ENCODE results near the gene CHD3. TPM values are rescaled to one million over a fixed set of nuclear protein-coding genes. Genes with fewer than 3 reads are reported as not detected.

CHD3 gene
- total and polyA plus RNA-seq, 2 donors (not counting 3 experiments of a cell fraction or from before 2014, with no cell fraction given): 102 to 185 TPM

- H3K4me3 ChIP-seq (replicated peaks in 1 of 3; ENCODE audit: insufficient read depth in 1 of 3, low read depth in 1 of 3, low read length in 3 of 3): no peak overlapping the region
- H3K9me1 ChIP-seq (replicated peaks; ENCODE audit: control insufficient read depth, extremely low read depth, insufficient read depth, low read length): no peaks in the 10 kb centered on the region
- CTCF ChIA-PET: interaction anchor here (1.0 to 3.1 kb wide), 6 partner anchors 23 to 120 kb away, joined by 3 to 9 read pairs (median 5); no protein-coding TSS in a partner anchor
- no peak for DNase-seq (ENCODE audit: low read depth, low spot score)
- H3K79me2 ChIP-seq (ENCODE audit: control insufficient read depth, insufficient read depth, low read length): no peaks in the 10 kb centered on the region
- intact Hi-C loops (cut with micrococcal nuclease): no loop called here
- no peaks in the 10 kb centered on the region for H4K20me1 ChIP-seq (replicated peaks; ENCODE audit: control insufficient read depth, extremely low read depth, insufficient read depth, low read length)
- H3K27ac ChIP-seq (ENCODE audit: insufficient read depth, low read depth, low read length): no peak overlapping the region
- no peak overlapping the region for H2AFZ ChIP-seq (ENCODE audit: low read depth, low read length)
- FAIRE-seq: no peak
- no peaks in the 10 kb centered on the region for H3K4me1 ChIP-seq (ENCODE audit: control insufficient read depth, extremely low read depth, insufficient read depth, low read length)
- no peaks in the 10 kb centered on the region for H3K9me3 ChIP-seq (replicated peaks; ENCODE audit: control insufficient read depth, insufficient read depth, low read length)
- H3K36me3 ChIP-seq (ENCODE audit: control insufficient read depth in 2 of 2, extremely low read depth in 1 of 2, insufficient read depth in 2 of 2, low read length in 2 of 2): peaks cover 14 to 34% of the 10 kb centered on the region in 2 experiments
- no peaks in the 10 kb centered on the region for H3K27me3 ChIP-seq (ENCODE audit: control insufficient read depth in 2 of 2, insufficient read depth in 2 of 2, low read length in 2 of 2)
- H3K9ac ChIP-seq (replicated peaks; ENCODE audit: extremely low read depth, insufficient read depth, low read length): no peak overlapping the region
- dilution Hi-C loops (cut with MboI; ENCODE audit: extremely low pct_ligation_motif_present, low sequenced_read_pairs): no loop called here
- no peak overlapping the region for H3K4me2 ChIP-seq (ENCODE audit: insufficient read depth, low read length)
- TF ChIP-seq POLR2A (IDR thresholded peaks at IDR 0.05; ENCODE audit: low read depth, low read length) (no peak), POLR2AphosphoS5 (IDR thresholded peaks at IDR 0.05; ENCODE audit: insufficient read depth, low read depth, low read length) (no peak), GATA2 (IDR thresholded peaks at IDR 0.05; ENCODE audit: insufficient read depth, insufficient read length, low read depth, low read length) (no peak), CTCF (IDR thresholded peaks at IDR 0.05; ENCODE audit: extremely low read depth in 1 of 2, insufficient read depth in 1 of 2, low read depth in 1 of 2, low read length in 2 of 2) (no peak), MAX (IDR thresholded peaks at IDR 0.05; ENCODE audit: insufficient read depth, insufficient read length) (no peak), JUN (IDR thresholded peaks at IDR 0.05; ENCODE audit: borderline replicate concordance, insufficient read depth, insufficient read length, low read depth) (no peak), MYC (IDR thresholded peaks at IDR 0.05; ENCODE audit: low read depth, low read length) (no peak), FOS (IDR thresholded peaks at IDR 0.05; ENCODE audit: borderline replicate concordance, insufficient read depth, low read length) (no peak), EZH2 (IDR thresholded peaks at IDR 0.05; ENCODE audit: borderline replicate concordance, low read depth, low read length, severe bottlenecking) (no peak)
- BruUV-seq (replicated peaks): no TSS peak
- POLR2A ChIA-PET: no interaction called here
Observed at GRCh38 chr17:7940034-7940433, 51.4 kb downstream of the CHD3 start.
